SU-DHL-6 (cell line): ENCODE data around the gene NDUFA8.

Experiments used
- H2AFZ ChIP-seq: fragments of 200-600 bp; sonication (generic); 2 replicates; pipeline ENCODE4 v1.6.1; 2014; ENCODE audit warnings: low read depth, mild to moderate bottlenecking, moderate library complexity, mixed read lengths, antibody characterized with exemption, low read length; ENCODE audit not compliant: severe bottlenecking
- H3F3A ChIP-seq: fragments of 200-600 bp; shearing (Covaris generic); 2 replicates; pipeline ENCODE4 v1.6.0; 2016; ENCODE audit warnings: antibody characterized with exemption, mild to moderate bottlenecking; ENCODE audit not compliant: insufficient read depth
- H3K27ac ChIP-seq: fragments of 200-600 bp; sonication (generic); 2 replicates; pipeline ENCODE4 v1.5.1; 2016; ENCODE audit warnings: low read depth, mild to moderate bottlenecking, low read length, moderate library complexity, mixed read lengths
- H3K27me3 ChIP-seq: fragments of 200-600 bp; sonication (generic), shearing (Covaris generic); 2 replicates; pipeline ENCODE4 v1.6.0; 2014; ENCODE audit warnings: mild to moderate bottlenecking, low read length
- H3K36me3 ChIP-seq: fragments of 200-600 bp; sonication (generic); 2 replicates; pipeline ENCODE4 v1.6.1; 2014; ENCODE audit warnings: mild to moderate bottlenecking, low read length, mixed read lengths
- H3K4me2 ChIP-seq: fragments of 300-600, 200-600 bp; shearing (Covaris generic), sonication (generic); 2 replicates; pipeline ENCODE4 v1.6.0; 2014; ENCODE audit warnings: low read length, low read depth, mild to moderate bottlenecking; ENCODE audit not compliant: poor library complexity, severe bottlenecking
- H3K4me3 ChIP-seq: fragments of 200-600 bp; sonication (generic); 2 replicates; pipeline ENCODE4 v1.5.1; 2014; ENCODE audit warnings: antibody characterized with exemption, low read length, mild to moderate bottlenecking, mixed read lengths; ENCODE audit not compliant: insufficient read depth, poor library complexity, severe bottlenecking
- H3K79me2 ChIP-seq: fragments of 200-600 bp; sonication (generic); 2 replicates; pipeline ENCODE4 v1.6.1; 2014; ENCODE audit warnings: mild to moderate bottlenecking, low read length, moderate library complexity; ENCODE audit not compliant: insufficient read depth
- H3K9ac ChIP-seq: fragments of 200-600 bp; sonication (generic); 2 replicates; pipeline ENCODE4 v1.7.0; 2014; ENCODE audit warnings: mild to moderate bottlenecking, low read length
- H3K9me2 ChIP-seq: fragments of 200-600 bp; sonication (generic); replicated peaks from 2 replicates; pipeline ENCODE4 v1.6.1; 2014; ENCODE audit warnings: low read length; ENCODE audit not compliant: insufficient read depth
- H3K9me3 ChIP-seq: fragments of 200-600 bp; sonication (generic); 2 replicates; pipeline ENCODE4 v1.6.1; 2014; ENCODE audit warnings: low read length, mixed read lengths; ENCODE audit not compliant: insufficient read depth
- H4K20me1 ChIP-seq: fragments of 200-600 bp; sonication (generic); 2 replicates; pipeline ENCODE4 v1.6.1; 2014; ENCODE audit warnings: low read depth, mild to moderate bottlenecking, antibody characterized with exemption, low read length, moderate library complexity, mixed read lengths
- EZH2phosphoT487 ChIP-seq: fragments of 200-600 bp; sonication (generic), shearing (Covaris generic); conservative IDR thresholded peaks from 2 replicates; pipeline ENCODE4 v1.6.1; 2018; ENCODE audit warnings: mild to moderate bottlenecking, antibody characterized with exemption, low read length, moderate library complexity, mixed read lengths
- TF ChIP-seq, protein P1 (sequence below): fragments of 200-600 bp; sonication (generic); IDR thresholded peaks from one replicate; pipeline ENCODE4 v1.5.1; 2017; ENCODE audit warnings: antibody characterized with exemption, mild to moderate bottlenecking, low read length, moderate library complexity; ENCODE audit not compliant: insufficient read depth, poor library complexity, severe bottlenecking

Gene NDUFA8

DNA sequence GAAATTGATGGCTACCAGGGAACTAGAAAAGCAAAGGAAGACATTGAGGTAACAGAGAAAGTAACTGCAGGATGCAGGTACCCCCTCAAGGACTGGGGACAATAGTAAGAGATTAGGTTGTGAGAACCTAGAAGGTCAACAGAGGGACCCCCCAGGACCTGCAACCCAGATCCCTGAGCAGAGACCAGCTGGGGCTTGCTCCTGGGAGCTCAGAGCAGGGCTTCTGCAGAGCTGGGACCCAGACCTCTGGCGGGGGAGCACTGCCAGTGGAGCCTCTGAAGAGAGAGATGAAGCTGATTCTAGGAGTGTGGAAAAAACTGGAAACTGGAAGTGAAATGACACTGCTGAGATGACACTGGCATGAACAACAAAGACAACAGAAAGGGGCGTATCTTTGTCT, 17.3 kb upstream of the NDUFA8 start:
- H3K27ac ChIP-seq: no peak overlapping the region
- H2AFZ ChIP-seq: no peak overlapping the region
- H3K27me3 ChIP-seq: no peaks in the 10 kb centered on the region
- H3K9ac ChIP-seq: no peak overlapping the region
- H3K4me3 ChIP-seq: no peak overlapping the region
- TF ChIP-seq EZH2phosphoT487: no peak
- TF ChIP-seq, protein P1, sequence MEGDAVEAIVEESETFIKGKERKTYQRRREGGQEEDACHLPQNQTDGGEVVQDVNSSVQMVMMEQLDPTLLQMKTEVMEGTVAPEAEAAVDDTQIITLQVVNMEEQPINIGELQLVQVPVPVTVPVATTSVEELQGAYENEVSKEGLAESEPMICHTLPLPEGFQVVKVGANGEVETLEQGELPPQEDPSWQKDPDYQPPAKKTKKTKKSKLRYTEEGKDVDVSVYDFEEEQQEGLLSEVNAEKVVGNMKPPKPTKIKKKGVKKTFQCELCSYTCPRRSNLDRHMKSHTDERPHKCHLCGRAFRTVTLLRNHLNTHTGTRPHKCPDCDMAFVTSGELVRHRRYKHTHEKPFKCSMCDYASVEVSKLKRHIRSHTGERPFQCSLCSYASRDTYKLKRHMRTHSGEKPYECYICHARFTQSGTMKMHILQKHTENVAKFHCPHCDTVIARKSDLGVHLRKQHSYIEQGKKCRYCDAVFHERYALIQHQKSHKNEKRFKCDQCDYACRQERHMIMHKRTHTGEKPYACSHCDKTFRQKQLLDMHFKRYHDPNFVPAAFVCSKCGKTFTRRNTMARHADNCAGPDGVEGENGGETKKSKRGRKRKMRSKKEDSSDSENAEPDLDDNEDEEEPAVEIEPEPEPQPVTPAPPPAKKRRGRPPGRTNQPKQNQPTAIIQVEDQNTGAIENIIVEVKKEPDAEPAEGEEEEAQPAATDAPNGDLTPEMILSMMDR: no peak
- no peaks in the 10 kb centered on the region for H3K79me2 ChIP-seq
- no peaks in the 10 kb centered on the region for H3K9me3 ChIP-seq
- H3K36me3 ChIP-seq: no peaks in the 10 kb centered on the region
- no peak overlapping the region for H3K4me2 ChIP-seq
- H3K9me2 ChIP-seq: no peaks in the 10 kb centered on the region
- H4K20me1 ChIP-seq: no peaks in the 10 kb centered on the region
- no peaks in the 10 kb centered on the region for H3F3A ChIP-seq

DNA sequence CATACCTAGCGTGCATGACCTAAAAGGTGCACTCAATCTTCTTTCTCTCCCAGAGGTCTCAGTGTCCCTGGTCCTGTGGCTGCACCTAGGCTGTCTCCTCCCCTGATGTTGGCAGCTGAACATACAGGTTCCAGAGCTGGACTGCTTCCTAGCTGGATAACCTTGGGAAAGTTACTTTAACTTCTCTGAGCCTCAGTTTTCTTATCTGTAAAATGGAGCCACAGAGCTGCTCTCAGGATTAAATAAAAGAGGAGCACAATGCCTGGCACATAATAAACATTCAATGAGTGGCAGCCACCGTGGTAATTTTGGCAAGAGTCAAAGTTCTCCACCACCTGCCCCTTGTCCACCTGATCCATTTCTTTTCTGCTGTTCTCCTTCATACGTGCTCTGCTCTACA, 14.1 kb upstream of the NDUFA8 start:
- H3F3A ChIP-seq: no peaks in the 10 kb centered on the region

DNA sequence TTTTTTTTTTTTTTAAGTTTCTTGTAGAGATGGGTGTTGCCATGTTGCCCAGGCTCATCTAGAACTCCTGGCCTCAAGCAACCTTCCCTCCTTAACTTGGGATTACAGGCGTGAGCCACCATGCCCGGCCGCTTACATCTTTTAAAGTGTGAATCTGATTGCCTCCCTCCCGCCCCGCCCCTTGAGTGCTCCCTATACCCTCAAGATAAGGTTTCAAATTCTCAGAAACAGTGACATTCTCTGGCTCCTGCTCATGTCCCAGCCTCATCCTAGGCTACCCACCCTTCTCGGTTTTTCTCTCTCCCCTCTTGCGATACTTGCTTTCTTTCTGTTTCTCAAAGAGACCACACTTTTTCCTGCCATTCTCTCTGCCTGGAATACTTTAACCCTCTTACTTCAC, 12.6 kb upstream of the NDUFA8 start:
- Histone ChIP-seq H3K9ac (no peak overlapping the region), H2AFZ (no peak overlapping the region), H3K27ac (no peak overlapping the region), H3K27me3 (no peaks in the 10 kb centered on the region; the same call in 1 of the 2 replicates), H3K4me3 (no peak overlapping the region), H3K9me3 (no peaks in the 10 kb centered on the region), H3K4me2 (no peak overlapping the region), H3F3A (no peaks in the 10 kb centered on the region), H4K20me1 (no peaks in the 10 kb centered on the region), H3K79me2 (no peaks in the 10 kb centered on the region), H3K9me2 (no peaks in the 10 kb centered on the region), H3K36me3 (no peaks in the 10 kb centered on the region)
- TF ChIP-seq, protein P1: no peak
- no peak for TF ChIP-seq EZH2phosphoT487

More for the DNA sequence above, 14.1 kb upstream of the NDUFA8 start:
- no peak overlapping the region for H3K9ac ChIP-seq
- no peak overlapping the region for H3K27ac ChIP-seq
- no peaks in the 10 kb centered on the region for H3K9me2 ChIP-seq
- no peak overlapping the region for H3K4me3 ChIP-seq
- H2AFZ ChIP-seq: no peak overlapping the region
- H4K20me1 ChIP-seq: no peaks in the 10 kb centered on the region
- no peaks in the 10 kb centered on the region for H3K9me3 ChIP-seq
- H3K27me3 ChIP-seq: no peaks in the 10 kb centered on the region; the same call in 1 of the 2 replicates
- H3K79me2 ChIP-seq: no peaks in the 10 kb centered on the region
- no peak overlapping the region for H3K4me2 ChIP-seq
- no peaks in the 10 kb centered on the region for H3K36me3 ChIP-seq
- TF ChIP-seq, protein P1: no peak
- TF ChIP-seq EZH2phosphoT487: no peak
